Endothelial cell of umbilical vein (primary cell): ENCODE results near the gene NKX2-4. TPM values are rescaled to one million over a fixed set of nuclear protein-coding genes. Genes with fewer than 3 reads are reported as not detected.

ENCODE experiments used
- BruUV-seq: library from RNA; stranded (reverse); fragments of 400-500 nt; replicated peaks from 2 replicates; lab custom pipeline; 2021; lab: Mats Ljungman, UMichigan
- CTCF ChIA-PET: fragments of 300-600, 350-600 bp; sonication (Branson Sonifier 250); formaldehyde crosslinking; loops from one replicate; lab custom pipeline; 2021; ENCODE audit warnings: antibody characterized with exemption, inconsistent platforms; lab: Charles Lee
- POLR2A ChIA-PET: fragments of 300-600, 350-600 bp; sonication (Branson Sonifier 250); formaldehyde crosslinking; loops from one replicate; lab custom pipeline; 2021; ENCODE audit warnings: antibody characterized with exemption, inconsistent platforms; lab: Charles Lee
- DNase-seq: peaks from one replicate; pipeline ENCODE4 v3.0.0-alpha.2; 2011; ENCODE audit warnings: low read depth, low spot score
- FAIRE-seq: peaks from 2 replicates; lab custom pipeline; 2011; peaks lifted over from hg19 to GRCh38; lab: Jason Lieb, UNC
- H2AFZ ChIP-seq: 2 replicates; pipeline ENCODE4 v1.6.0; 2012; ENCODE audit warnings: low read depth, low read length, control low read depth, inconsistent platforms
- H3K27ac ChIP-seq: 2 replicates; pipeline ENCODE4 v1.5.1; 2011; ENCODE audit warnings: low read depth, mild to moderate bottlenecking, control low read depth, low read length, moderate library complexity; ENCODE audit not compliant: insufficient read depth
- H3K27me3 ChIP-seq, 2 experiments: 2 replicates each; pipeline versions ENCODE4 v1.6.0 to v1.6.1; 2011; ENCODE audit warnings: low read length in 2 of 2, mixed read lengths in 1 of 2; ENCODE audit not compliant: control insufficient read depth in 2 of 2, insufficient read depth in 2 of 2
- H3K36me3 ChIP-seq, 2 experiments: 2 replicates in 1 of 2; 3 replicates in 1 of 2; pipeline ENCODE4 v1.5.1; 2011; ENCODE audit warnings: low read length in 2 of 2, mild to moderate bottlenecking in 1 of 2, moderate library complexity in 1 of 2; ENCODE audit not compliant: control insufficient read depth in 2 of 2, insufficient read depth in 2 of 2; ENCODE audit errors: extremely low read depth in 1 of 2
- H3K4me1 ChIP-seq: 3 replicates; pipeline ENCODE4 v1.5.1; 2011; ENCODE audit warnings: mild to moderate bottlenecking, low read length; ENCODE audit not compliant: control insufficient read depth, insufficient read depth; ENCODE audit errors: extremely low read depth
- H3K4me2 ChIP-seq: 2 replicates; pipeline ENCODE4 v1.6.1; 2011; ENCODE audit warnings: low read length, control low read depth, mixed read lengths; ENCODE audit not compliant: insufficient read depth
- H3K4me3 ChIP-seq, 3 experiments: fragments of 200-600 bp in 1 of 3; sonication (generic), shearing (Covaris generic) in 1 of 3; replicated peaks in 1 of 3; 2 replicates each; pipeline ENCODE4 v1.5.1; 2011 to 2016; ENCODE audit warnings: control low read depth in 3 of 3, low read length in 3 of 3, mild to moderate bottlenecking in 2 of 3, inconsistent platforms in 1 of 3, low read depth in 1 of 3, moderate library complexity in 1 of 3; ENCODE audit not compliant: insufficient read depth in 1 of 3
- H3K79me2 ChIP-seq: 2 replicates; pipeline ENCODE4 v1.6.0; 2012; ENCODE audit warnings: low read length, inconsistent platforms; ENCODE audit not compliant: control insufficient read depth, insufficient read depth
- H3K9ac ChIP-seq: replicated peaks from 2 replicates; pipeline ENCODE3; 2011; ENCODE audit warnings: low read length, control low read depth; ENCODE audit not compliant: insufficient read depth; ENCODE audit errors: extremely low read depth
- H3K9me1 ChIP-seq: replicated peaks from 3 replicates; pipeline ENCODE4 v1.6.0; 2011; ENCODE audit warnings: mild to moderate bottlenecking, low read length; ENCODE audit not compliant: control insufficient read depth, insufficient read depth; ENCODE audit errors: extremely low read depth
- H3K9me3 ChIP-seq: replicated peaks from 2 replicates; pipeline ENCODE4 v1.5.1; 2012; ENCODE audit warnings: low read length, inconsistent platforms; ENCODE audit not compliant: control insufficient read depth, insufficient read depth
- H4K20me1 ChIP-seq: replicated peaks from 2 replicates; pipeline ENCODE3; 2011; ENCODE audit warnings: mild to moderate bottlenecking, low read length; ENCODE audit not compliant: control insufficient read depth, insufficient read depth; ENCODE audit errors: extremely low read depth
- EZH2 ChIP-seq: IDR thresholded peaks from 2 replicates; pipeline ENCODE4 v1.6.1; 2012; ENCODE audit warnings: borderline replicate concordance, low read depth, mild to moderate bottlenecking, moderate library complexity, low read length, inconsistent platforms; ENCODE audit not compliant: severe bottlenecking
- FOS ChIP-seq: IDR thresholded peaks from 2 replicates; pipeline ENCODE4 v1.6.1; 2011; ENCODE audit warnings: mild to moderate bottlenecking, low read length, moderate library complexity, borderline replicate concordance; ENCODE audit not compliant: insufficient read depth
- GATA2 ChIP-seq: IDR thresholded peaks from 2 replicates; pipeline ENCODE4 v1.7.0; 2011; ENCODE audit warnings: low read depth, mild to moderate bottlenecking, moderate library complexity, mixed read lengths, low read length; ENCODE audit not compliant: insufficient read length, insufficient read depth
- JUN ChIP-seq: IDR thresholded peaks from 2 replicates; pipeline ENCODE4 v1.6.1; 2011; ENCODE audit warnings: borderline replicate concordance, low read depth; ENCODE audit not compliant: insufficient read length, insufficient read depth
- MYC ChIP-seq: IDR thresholded peaks from one replicate; pipeline ENCODE4 v1.6.1; 2011; ENCODE audit warnings: mild to moderate bottlenecking, low read depth, low read length
- POLR2A ChIP-seq: IDR thresholded peaks from 2 replicates; pipeline ENCODE4 v1.6.1; 2012; ENCODE audit warnings: low read depth, mild to moderate bottlenecking, control low read depth, low read length
- POLR2AphosphoS5 ChIP-seq: IDR thresholded peaks from 2 replicates; pipeline ENCODE4 v1.6.1; 2012; ENCODE audit warnings: low read depth, mild to moderate bottlenecking, control low read depth, low read length, moderate library complexity; ENCODE audit not compliant: insufficient read depth
- dilution Hi-C: fragments of 300-500 bp; cut with MboI; formaldehyde crosslinking; loops from one replicate; pipeline ENCODE4 v1.15.0; 2019; ENCODE audit warnings: low sequenced_read_pairs; ENCODE audit not compliant: extremely low pct_ligation_motif_present
- intact Hi-C: fragments of 100-400 bp; cut with micrococcal nuclease; formaldehyde crosslinking; loops from one replicate; pipeline ENCODE4 v1.10.0; 2022
- polyA plus RNA-seq, 4 experiments: library from polyadenylated mRNA; depleted of rRNA in 3 of 4; stranded (reverse) in 3 of 4; unstranded in 1 of 4; fragments of >200 nt; gene quantifications; 2 replicates each; pipeline versions ENCODE4 v1.2.1 to v1.2.3, GENCODE V29; 2011 to 2012; ENCODE audit warnings: missing spikeins in 1 of 4
- total RNA-seq: library from RNA; stranded (reverse); gene quantifications from 2 replicates; pipeline ENCODE4 v1.2.3, GENCODE V29; 2021
- TF ChIP-seq, protein P1 (sequence below): IDR thresholded peaks from 2 replicates; pipeline ENCODE4 v1.6.1; 2011; ENCODE audit not compliant: insufficient read depth, insufficient read length
- TF ChIP-seq, protein P2 (sequence below), 2 donors: IDR thresholded peaks; 1 replicate in 1 of 2; 2 replicates in 1 of 2; pipeline ENCODE4 v1.5.1; 2011; ENCODE audit warnings: low read length in 2 of 2, mild to moderate bottlenecking in 2 of 2, moderate library complexity in 2 of 2, control low read depth in 1 of 2, inconsistent platforms in 1 of 2, low read depth in 1 of 2; ENCODE audit not compliant: insufficient read depth in 1 of 2; ENCODE audit errors: extremely low read depth in 1 of 2

Gene NKX2-4
- total and polyA plus RNA-seq, 2 donors (not counting 3 experiments of a cell fraction or from before 2014, with no cell fraction given), result not detected

DNA sequence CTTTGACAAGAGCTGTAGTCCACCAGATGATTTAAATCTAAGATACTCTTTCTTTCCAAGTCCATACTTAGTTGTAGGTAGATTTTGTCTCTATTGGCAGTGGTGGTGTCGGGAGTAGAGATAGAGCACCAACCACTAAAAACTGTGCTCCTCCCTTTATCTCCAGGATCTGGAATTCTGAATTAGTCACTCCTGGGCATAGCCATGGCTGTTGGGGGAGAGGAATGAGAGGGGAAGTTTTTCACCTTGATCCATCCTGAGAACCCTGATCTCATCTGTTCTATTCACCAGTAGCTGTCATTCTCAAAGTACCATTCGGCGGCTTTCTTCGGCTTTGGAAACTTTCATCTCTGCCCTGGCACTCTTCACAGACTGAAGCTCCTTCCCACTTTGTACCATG, 35.6 kb upstream of the NKX2-4 start:
- Histone ChIP-seq H4K20me1 (no peaks in the 10 kb centered on the region), H3K27me3 (no peaks in the 10 kb centered on the region), H3K36me3 (no peaks in the 10 kb centered on the region), H3K27ac (no peak overlapping the region), H2AFZ (no peak overlapping the region), H3K4me2 (no peak overlapping the region), H3K9ac (no peak overlapping the region), H3K9me1 (no peaks in the 10 kb centered on the region), H3K4me3 (no peak overlapping the region), H3K4me1 (peaks cover 13% of the 10 kb centered on the region), H3K79me2 (no peaks in the 10 kb centered on the region), H3K9me3 (no peaks in the 10 kb centered on the region)
- DNase-seq (no peak), FAIRE-seq (no peak)
- dilution Hi-C loops, result no loop called here
- TF ChIP-seq GATA2, result peak; percentile 47
- TF ChIP-seq, protein P1, sequence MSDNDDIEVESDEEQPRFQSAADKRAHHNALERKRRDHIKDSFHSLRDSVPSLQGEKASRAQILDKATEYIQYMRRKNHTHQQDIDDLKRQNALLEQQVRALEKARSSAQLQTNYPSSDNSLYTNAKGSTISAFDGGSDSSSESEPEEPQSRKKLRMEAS, result no peak
- ChIA-PET CTCF (interaction anchor here (1.1 kb wide), 1 partner anchor 197 kb away, joined by 4 read pairs; no protein-coding TSS in a partner anchor), POLR2A (no interaction called here)
- BruUV-seq, result no TSS peak
- intact Hi-C loops, result no loop called here

DNA sequence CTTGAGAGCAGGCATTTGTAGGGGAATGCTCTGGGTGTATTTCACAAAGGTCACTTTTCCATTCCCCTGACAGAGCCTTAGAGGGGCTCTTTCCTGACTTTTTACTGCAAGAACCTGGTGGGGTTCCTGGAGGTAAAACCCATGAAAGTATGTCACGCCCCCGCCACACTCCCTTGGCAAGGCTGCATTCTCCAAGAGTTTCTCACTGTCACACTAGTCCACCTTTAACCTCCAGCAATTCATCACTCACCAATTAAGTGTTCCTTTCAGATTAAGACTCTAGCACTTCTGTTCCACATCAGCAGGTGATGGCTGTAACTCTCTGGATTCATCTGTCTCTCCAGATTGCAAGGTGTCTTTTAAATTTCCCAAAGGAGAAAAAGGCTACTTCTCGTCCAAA, 32.7 kb upstream of the NKX2-4 start:
- H4K20me1 ChIP-seq, result no peaks in the 10 kb centered on the region
- intact Hi-C loops, result no loop called here
- H3K4me1 ChIP-seq, result peaks cover 4% of the 10 kb centered on the region
- no TSS peak for BruUV-seq
- H2AFZ ChIP-seq, result no peak overlapping the region
- H3K9ac ChIP-seq, result no peak overlapping the region
- H3K36me3 ChIP-seq, result no peaks in the 10 kb centered on the region
- no peaks in the 10 kb centered on the region for H3K79me2 ChIP-seq
- ChIA-PET POLR2A (interaction anchor here (0.7 kb wide), 1 partner anchor 157 kb away, joined by 7 read pairs; no protein-coding TSS in a partner anchor), CTCF (no interaction called here)
- DNase-seq, result no peak
- dilution Hi-C loops, result no loop called here
- no peaks in the 10 kb centered on the region for H3K9me1 ChIP-seq
- TF ChIP-seq POLR2AphosphoS5 (no peak), MYC (no peak), FOS (no peak), GATA2 (no peak), POLR2A (no peak), JUN (no peak), EZH2 (no peak)
- TF ChIP-seq, protein P1, result no peak
- TF ChIP-seq, protein P2, sequence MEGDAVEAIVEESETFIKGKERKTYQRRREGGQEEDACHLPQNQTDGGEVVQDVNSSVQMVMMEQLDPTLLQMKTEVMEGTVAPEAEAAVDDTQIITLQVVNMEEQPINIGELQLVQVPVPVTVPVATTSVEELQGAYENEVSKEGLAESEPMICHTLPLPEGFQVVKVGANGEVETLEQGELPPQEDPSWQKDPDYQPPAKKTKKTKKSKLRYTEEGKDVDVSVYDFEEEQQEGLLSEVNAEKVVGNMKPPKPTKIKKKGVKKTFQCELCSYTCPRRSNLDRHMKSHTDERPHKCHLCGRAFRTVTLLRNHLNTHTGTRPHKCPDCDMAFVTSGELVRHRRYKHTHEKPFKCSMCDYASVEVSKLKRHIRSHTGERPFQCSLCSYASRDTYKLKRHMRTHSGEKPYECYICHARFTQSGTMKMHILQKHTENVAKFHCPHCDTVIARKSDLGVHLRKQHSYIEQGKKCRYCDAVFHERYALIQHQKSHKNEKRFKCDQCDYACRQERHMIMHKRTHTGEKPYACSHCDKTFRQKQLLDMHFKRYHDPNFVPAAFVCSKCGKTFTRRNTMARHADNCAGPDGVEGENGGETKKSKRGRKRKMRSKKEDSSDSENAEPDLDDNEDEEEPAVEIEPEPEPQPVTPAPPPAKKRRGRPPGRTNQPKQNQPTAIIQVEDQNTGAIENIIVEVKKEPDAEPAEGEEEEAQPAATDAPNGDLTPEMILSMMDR (IDR thresholded peaks at IDR 0.05; ENCODE audit: extremely low read depth in 1 of 2, insufficient read depth in 1 of 2, low read depth in 1 of 2, low read length in 2 of 2), result no peak
- H3K4me2 ChIP-seq, result no peak overlapping the region
- no peak for FAIRE-seq
- H3K4me3 ChIP-seq, result no peak overlapping the region
- H3K27me3 ChIP-seq, result peaks cover 0 to 2% of the 10 kb centered on the region in 2 experiments
- no peak overlapping the region for H3K27ac ChIP-seq
- H3K9me3 ChIP-seq, result no peaks in the 10 kb centered on the region
